ENCODE results near the gene ZNF490.
A peak's percentile ranks its signal among the peaks of the same experiment; 100 is the strongest.
"Not testable (repeated sequence)": the region's sequence is repeated elsewhere in the genome, so short reads cannot be mapped to it uniquely, and the experiment has no call there.

ZNF490 gene
- total RNA-seq, result 15.6 reads per million, percentile 41 among the genes with 10 or more reads in this experiment

- peak; percentile 95 for DNase-seq
These were observed at the start of gene ZNF490, which contains the start of gene ZNF791 for GRCh38 chr19:12610540-12611360. TSS of gene ZNF490 (minus strand) at chr19:12610813. CDS start at chr19:12610680, 133 bp downstream. TSS of gene ZNF791 (plus strand) at chr19:12610920. CDS start at chr19:12611080, 160 bp downstream.

DNA sequence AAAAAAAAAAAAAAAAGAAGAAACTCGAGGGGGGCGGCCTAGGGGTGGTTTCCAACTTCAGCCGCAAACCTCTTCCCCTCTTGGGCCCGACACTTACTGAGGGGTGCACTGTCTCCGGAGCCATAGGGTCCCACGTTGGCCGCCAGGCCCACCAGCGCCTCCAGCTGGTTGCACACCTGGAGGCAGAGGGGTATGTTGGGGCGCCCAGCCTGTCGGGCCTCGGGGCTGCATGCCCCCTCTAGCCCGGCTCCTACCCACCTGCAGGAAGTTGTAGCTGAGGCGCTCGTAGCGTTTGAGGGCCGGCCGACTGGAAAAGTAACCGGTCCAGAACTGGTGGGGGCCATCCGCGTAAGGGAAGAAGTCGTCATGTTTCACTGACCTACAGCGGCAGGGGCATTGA, 47.4 kb upstream of the ZNF490 start:
- no peak for DNase-seq

GRCh38 chr19:12656899-12657571, 46.4 kb upstream of the ZNF490 start:
- DNase-seq, result no peak

DNA sequence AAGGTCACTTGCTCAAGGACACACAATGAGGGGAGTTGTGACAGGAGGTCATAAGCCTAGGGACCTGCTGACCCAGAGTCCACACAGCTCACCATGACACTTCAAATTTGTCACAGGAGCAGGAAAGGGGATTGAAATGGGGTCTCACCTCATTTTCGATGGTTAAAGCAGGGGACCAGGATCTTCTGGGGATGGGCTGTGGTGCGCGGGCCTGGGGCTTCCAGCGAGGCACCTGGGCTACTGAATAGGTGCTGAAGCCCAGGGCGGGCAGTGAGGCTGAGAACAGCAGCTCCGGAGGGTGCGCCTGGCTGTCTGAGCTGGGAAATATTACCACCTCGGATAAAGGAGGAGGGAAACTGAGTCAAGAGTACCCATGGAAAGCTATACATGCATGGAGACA, 44.9 kb upstream of the ZNF490 start:
- DNase-seq, result no peak

GRCh38 chr19:12652219-12652618, 41.6 kb upstream of the ZNF490 start:
- DNase-seq, result no peak

DNA sequence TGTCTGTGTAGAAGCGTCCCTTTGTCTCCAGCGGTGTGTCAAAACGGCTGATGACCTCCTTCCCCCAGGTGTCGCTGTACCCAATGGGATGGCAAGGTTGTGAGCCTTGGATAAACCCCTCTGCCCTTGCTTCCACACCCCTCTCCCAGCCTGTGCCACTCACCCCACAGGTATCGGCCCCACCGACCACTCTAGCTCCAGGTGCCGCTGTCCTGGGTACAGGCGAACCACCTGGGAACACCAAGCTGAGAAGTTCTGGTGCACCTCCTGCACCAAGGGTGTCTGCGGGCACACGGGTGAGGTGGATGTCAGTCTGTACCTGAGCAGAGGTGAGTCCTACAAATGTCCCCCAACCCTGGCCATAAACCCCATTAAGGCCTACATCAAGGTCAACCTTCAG, 39.3 kb upstream of the ZNF490 start:
- no peak for DNase-seq

DNA sequence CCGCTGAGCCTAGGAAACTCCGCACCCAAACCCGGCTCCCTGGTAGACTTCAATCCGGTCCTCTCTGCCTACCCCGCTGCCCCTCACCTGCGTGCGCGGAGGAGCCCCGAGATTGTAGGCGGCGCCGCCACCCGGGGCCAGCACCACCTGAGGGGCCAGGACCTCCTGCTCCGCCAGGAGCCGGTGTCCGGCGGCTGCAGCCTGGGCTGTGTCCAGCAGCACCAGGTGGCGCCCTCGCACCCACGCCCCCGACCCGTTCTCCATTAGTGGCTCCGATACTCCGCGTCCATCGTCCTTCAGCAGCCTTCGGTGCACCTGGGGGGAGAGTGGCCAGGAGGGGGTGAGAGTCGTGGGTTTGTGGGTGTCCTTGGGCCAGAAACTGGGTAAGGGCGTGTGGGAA, 37.5 kb upstream of the ZNF490 start:
- no peak for DNase-seq

DNA sequence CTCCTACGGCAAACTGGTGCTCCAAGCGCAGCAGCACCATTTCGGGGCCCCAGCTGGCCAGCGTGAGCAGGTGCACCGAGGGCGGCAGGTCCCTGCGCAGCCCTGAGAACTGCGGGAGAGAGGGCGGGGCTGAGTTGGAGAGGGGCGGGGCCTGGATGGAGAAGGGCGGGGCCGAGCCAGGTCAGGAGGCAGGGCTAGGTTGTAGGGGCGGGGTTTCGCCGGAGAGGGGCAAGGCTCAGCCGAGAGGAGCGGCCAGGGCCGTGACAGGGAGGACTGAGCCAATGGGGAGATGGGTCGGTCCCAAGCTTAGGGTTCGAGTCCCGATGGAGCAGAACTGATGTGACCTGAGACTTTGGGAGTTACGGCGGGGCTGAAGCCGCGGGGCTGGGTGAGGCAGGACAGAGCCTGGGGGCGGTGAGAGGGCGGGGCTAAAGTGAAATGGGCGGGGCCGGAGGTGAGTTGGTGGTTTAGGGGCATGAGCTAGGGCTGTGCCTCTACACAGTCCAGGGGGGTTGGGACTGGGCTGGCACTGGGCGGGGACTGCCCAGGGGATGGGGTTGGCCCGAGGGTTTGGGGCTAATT, 37.0 kb upstream of the ZNF490 start:
- no peak for DNase-seq

DNA sequence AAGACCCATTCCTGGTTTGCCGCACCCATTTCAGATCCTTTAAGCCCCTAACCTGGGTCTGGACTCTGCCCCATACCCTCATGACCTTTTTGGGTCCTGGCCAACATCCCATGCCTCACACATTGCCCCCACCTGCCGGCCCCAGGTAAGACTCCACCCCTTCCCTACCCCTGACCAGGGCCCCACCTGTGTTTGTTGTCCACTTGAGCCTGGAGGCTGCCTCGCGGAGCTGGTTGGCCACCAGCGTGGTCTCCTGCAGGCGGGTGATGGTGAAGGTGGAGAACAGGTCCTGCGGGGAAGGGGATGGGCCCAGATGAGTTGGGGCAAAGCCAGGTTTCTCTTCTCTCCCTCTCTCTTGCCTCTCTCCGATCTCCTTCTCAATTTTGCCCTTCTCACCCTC, 36.4 kb upstream of the ZNF490 start:
- DNase-seq, result no peak

DNA sequence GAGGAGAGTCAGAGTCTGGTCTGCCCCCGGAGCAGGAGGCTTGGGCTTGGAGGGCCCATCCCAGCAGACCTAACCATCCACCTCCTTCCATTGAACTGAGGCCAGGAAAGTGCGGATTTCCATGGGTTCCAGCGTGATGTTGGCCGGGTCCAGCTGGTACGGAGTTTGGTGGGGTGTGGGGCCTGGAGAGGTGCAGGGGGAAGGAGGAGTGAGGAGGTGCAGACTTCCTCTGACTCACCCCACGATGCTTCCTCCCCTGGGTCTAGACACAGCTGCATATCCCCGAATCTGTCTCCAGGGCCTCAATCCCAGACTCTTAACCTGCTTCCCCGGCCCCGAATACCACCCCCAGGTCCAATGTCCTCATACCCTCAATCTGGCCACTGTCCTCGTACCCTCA, 35.9 kb upstream of the ZNF490 start:
- DNase-seq, result no peak

GRCh38 chr19:12643716-12644115, 33.1 kb upstream of the ZNF490 start:
- DNase-seq, result not testable (repeated sequence)

DNA sequence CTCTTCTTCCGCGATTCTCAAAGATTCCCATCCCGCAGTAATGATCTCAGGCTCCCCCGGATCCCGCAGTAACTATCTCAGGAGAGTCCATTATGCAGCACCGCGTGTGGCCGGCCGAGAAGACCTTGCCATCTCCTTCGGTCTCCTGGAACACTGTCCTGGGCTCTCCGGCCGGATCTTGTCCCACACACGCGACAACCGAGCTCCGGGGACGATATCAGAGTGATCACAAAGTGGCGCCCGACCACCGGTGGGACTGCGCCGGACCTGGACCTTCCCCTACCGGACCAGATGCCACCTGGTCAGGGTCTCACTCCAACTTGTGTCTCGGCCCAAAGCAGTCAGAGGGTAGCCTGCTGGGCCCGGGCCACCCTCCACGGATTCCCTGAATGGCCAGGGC, 31.9 kb upstream of the ZNF490 start:
- DNase-seq, result no peak

- DNase-seq, result no peak
These were observed 30.8 kb upstream of the ZNF490 start for GRCh38 chr19:12641456-12641855.

DNA sequence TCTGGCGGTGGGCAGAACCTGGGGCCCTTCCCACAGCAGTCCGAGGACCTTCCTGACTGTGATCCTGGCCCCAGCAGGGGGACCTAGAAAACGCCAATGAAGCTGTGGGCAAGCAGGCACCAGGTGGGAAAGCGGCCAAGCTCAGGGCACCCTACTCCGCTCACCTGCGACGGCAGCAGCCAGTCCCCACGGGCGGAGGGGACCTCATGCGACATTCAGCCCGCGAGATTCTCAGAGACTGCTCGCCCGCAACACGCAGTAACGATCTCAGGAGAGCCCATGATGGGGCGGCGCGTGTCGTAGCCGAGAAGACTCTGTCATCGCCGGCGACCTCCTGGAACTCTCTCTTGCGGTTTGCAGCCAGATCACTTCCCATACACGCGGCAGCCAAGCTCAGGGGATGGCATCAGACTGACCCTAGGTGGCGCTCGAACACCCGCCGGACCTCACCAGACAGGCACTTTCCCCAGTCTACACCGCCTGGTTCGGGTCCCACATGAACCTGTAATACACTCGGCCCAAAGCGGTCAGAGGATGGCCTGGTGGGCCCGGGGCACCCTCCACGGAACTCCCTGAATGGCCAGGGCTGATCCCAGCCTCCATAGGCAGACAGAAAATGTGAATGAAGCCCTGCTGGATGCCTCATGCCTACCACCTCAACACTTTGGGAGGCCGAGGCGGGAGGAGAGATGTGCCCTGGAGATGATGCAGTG, 29.4 kb upstream of the ZNF490 start:
- DNase-seq, result peak; percentile 72

- no peak for DNase-seq
These were observed 28.1 kb upstream of the ZNF490 start for GRCh38 chr19:12638611-12639182.

GRCh38 chr19:12636631-12637030, 26.0 kb upstream of the ZNF490 start:
- DNase-seq, result no peak

DNA sequence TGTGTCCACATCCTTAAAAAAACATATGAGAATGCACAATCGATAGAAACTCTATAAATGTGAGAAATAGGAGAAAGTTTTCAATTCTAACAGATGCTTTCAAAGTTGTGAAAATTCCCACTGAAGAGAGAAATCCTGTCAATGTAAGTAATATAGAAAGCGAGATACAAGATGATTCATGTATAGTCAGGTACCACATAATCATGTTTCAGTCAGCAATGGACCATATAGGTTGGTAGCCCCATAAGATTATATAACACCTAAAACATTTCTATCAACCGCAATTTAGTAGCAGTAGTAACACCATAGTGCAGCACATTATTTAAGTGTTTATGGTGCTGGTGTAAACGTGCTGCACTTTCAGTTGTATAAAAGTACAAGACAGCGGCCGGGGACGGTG, 18.6 kb upstream of the ZNF490 start:
- DNase-seq, result no peak

- DNase-seq, result no peak
These were observed 17.7 kb upstream of the ZNF490 start for GRCh38 chr19:12628040-12629022.

DNA sequence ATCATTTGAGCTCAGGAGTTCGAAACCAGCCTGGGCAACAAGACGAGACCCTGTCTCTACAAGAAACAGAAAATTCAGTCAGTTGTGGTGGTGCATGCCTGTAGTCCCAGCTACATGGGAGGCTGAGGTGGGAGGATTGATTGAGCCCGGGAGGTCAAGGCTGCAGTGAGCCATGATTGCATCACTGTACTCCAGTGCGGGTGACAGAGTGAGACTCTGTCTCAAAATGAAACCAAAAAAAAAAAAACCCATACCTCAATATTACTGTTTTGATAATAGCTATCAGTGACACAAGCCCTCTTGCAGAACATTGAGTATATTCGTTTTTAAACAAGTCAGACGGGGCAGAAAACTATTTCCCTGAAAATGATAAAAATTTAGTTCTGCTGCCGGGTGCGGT, 16.3 kb upstream of the ZNF490 start:
- DNase-seq, result no peak

DNA sequence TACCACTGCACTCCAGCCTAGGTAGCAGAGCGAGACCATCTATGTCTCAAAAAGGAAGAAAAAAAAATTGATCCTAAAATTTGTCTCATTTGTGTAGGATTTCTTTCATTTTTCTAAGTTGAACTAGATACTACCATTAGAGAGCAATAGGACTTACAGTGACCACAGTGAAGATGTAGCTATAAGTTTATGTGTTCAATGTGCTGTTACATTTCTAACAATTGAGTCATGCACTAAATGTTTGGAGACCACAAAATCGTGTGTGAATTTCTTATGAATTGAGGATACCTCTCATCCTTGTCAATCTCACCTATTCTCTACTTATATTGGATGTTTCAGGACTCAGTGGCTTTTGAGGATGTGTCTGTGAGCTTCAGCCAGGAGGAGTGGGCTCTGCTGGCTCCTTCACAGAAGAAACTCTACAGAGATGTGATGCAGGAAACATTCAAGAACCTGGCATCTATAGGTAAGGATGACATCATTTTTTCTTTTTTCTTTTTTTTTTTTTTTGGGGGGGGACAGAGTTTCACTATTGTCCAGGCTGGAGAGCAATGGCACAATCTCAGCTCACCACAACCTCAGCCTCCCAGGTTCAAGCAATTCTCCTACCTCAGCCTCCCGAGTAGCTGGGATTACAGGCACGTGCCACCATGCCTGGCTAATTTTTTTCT, 12.9 kb upstream of the ZNF490 start:
- no peak for DNase-seq

Data from effector CD4-positive, alpha-beta T cell (primary cell).